ENCODE data around the gene GLS. TPM values are rescaled to one million over a fixed set of nuclear protein-coding genes. Genes with fewer than 3 reads are reported as not detected.

Gene GLS
- total and polyA plus RNA-seq, 2 of the 13 experiments (the other 11 are each of a cell fraction or from before 2014, with no cell fraction given), result 78.6 to 183 TPM

DNA sequence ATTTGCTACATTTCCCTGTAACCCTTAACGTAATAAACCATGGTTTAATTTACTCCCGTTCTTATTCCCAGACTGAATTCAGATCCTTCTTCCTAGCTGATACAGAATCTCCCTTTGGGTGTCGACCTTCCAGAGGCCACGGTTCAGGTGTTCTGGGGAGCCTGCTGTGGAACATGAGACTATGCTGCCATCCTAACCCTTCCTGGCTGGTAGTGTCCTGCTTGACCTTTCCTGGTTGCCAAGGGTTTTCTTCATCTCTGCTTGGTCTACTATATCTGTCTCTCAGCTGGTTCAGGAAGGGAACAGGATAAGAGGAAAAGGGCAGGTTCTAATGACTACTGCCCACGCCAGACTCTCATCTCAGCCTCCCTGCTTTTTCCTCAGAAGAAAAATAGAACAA lies 96.9 kb downstream of the GLS start (continued):
- no peak for TF ChIP-seq PAX8 (CRISPR knock-in tag; IDR thresholded peaks at IDR 0.05; ENCODE audit: borderline replicate concordance)
- TF ChIP-seq, protein P1, sequence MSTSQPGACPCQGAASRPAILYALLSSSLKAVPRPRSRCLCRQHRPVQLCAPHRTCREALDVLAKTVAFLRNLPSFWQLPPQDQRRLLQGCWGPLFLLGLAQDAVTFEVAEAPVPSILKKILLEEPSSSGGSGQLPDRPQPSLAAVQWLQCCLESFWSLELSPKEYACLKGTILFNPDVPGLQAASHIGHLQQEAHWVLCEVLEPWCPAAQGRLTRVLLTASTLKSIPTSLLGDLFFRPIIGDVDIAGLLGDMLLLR (CRISPR knock-in tag; IDR thresholded peaks at IDR 0.05), result no peak
- no peak for TF ChIP-seq CC2D1A (CRISPR knock-in tag; IDR thresholded peaks at IDR 0.05)
- no peak for TF ChIP-seq ELF3 (CRISPR knock-in tag; IDR thresholded peaks at IDR 0.05)
- TF ChIP-seq MTA1 (CRISPR knock-in tag; IDR thresholded peaks at IDR 0.05; ENCODE audit: borderline replicate concordance), result no peak
- TF ChIP-seq ZNF574 (CRISPR knock-in tag; IDR thresholded peaks at IDR 0.05), result no peak
- TF ChIP-seq, protein P2, sequence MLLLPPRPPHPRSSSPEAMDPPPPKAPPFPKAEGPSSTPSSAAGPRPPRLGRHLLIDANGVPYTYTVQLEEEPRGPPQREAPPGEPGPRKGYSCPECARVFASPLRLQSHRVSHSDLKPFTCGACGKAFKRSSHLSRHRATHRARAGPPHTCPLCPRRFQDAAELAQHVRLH (CRISPR knock-in tag; IDR thresholded peaks at IDR 0.05; ENCODE audit: borderline replicate concordance, low read depth), result no peak
- TF ChIP-seq, protein P3, sequence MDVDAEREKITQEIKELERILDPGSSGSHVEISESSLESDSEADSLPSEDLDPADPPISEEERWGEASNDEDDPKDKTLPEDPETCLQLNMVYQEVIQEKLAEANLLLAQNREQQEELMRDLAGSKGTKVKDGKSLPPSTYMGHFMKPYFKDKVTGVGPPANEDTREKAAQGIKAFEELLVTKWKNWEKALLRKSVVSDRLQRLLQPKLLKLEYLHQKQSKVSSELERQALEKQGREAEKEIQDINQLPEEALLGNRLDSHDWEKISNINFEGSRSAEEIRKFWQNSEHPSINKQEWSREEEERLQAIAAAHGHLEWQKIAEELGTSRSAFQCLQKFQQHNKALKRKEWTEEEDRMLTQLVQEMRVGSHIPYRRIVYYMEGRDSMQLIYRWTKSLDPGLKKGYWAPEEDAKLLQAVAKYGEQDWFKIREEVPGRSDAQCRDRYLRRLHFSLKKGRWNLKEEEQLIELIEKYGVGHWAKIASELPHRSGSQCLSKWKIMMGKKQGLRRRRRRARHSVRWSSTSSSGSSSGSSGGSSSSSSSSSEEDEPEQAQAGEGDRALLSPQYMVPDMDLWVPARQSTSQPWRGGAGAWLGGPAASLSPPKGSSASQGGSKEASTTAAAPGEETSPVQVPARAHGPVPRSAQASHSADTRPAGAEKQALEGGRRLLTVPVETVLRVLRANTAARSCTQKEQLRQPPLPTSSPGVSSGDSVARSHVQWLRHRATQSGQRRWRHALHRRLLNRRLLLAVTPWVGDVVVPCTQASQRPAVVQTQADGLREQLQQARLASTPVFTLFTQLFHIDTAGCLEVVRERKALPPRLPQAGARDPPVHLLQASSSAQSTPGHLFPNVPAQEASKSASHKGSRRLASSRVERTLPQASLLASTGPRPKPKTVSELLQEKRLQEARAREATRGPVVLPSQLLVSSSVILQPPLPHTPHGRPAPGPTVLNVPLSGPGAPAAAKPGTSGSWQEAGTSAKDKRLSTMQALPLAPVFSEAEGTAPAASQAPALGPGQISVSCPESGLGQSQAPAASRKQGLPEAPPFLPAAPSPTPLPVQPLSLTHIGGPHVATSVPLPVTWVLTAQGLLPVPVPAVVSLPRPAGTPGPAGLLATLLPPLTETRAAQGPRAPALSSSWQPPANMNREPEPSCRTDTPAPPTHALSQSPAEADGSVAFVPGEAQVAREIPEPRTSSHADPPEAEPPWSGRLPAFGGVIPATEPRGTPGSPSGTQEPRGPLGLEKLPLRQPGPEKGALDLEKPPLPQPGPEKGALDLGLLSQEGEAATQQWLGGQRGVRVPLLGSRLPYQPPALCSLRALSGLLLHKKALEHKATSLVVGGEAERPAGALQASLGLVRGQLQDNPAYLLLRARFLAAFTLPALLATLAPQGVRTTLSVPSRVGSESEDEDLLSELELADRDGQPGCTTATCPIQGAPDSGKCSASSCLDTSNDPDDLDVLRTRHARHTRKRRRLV (CRISPR knock-in tag; IDR thresholded peaks at IDR 0.05), result no peak
- no peak for TF ChIP-seq ZBTB20 (CRISPR knock-in tag; IDR thresholded peaks at IDR 0.05; ENCODE audit: borderline replicate concordance, low read depth)
- no peak for TF ChIP-seq SMARCE1 (IDR thresholded peaks at IDR 0.05; ENCODE audit: borderline replicate concordance)

Data from HepG2 (cell line).